GM18505 (cell line): ENCODE results near the gene PRKAG1.

Experiments
- ATAC-seq: cut with Tn5 transposase; IDR thresholded peaks from one replicate; pipeline ENCODE4 v1.9.1; 2021; ENCODE audit not compliant: unreplicated experiment
- POLR2A ChIP-seq: IDR thresholded peaks from 4 replicates; pipeline ENCODE4 v1.6.1; 2011; ENCODE audit warnings: borderline replicate concordance; ENCODE audit not compliant: insufficient read depth, insufficient read length; ENCODE audit errors: extremely low read depth

Gene PRKAG1

GRCh38 chr12:49041036-49041880 lies 22.7 kb upstream of the PRKAG1 start:
- no peak for ATAC-seq
- no peak for TF ChIP-seq POLR2A

GRCh38 chr12:49040364-49040855 lies 21.8 kb upstream of the PRKAG1 start:
- ATAC-seq: no peak

GRCh38 chr12:49039421-49040363 lies 21.1 kb upstream of the PRKAG1 start:
- ATAC-seq: no peak
- no peak for TF ChIP-seq POLR2A

More at GRCh38 chr12:49040364-49040855, 21.8 kb upstream of the PRKAG1 start:
- no peak for TF ChIP-seq POLR2A

GRCh38 chr12:49038291-49038955 lies 19.8 kb upstream of the PRKAG1 start:
- no peak for TF ChIP-seq POLR2A
- no peak for ATAC-seq

GRCh38 chr12:49037947-49038237 lies 19.3 kb upstream of the PRKAG1 start:
- no peak for ATAC-seq
- TF ChIP-seq POLR2A: no peak

- no peak for ATAC-seq
Observed at GRCh38 chr12:49037111-49037946, 18.8 kb upstream of the PRKAG1 start.

GRCh38 chr12:49036029-49036428 lies 17.5 kb upstream of the PRKAG1 start:
- ATAC-seq: no peak

More at GRCh38 chr12:49037111-49037946, 18.8 kb upstream of the PRKAG1 start:
- no peak for TF ChIP-seq POLR2A

GRCh38 chr12:49034286-49034622 lies 15.7 kb upstream of the PRKAG1 start:
- no peak for TF ChIP-seq POLR2A
- ATAC-seq: no peak

More at GRCh38 chr12:49036029-49036428, 17.5 kb upstream of the PRKAG1 start:
- TF ChIP-seq POLR2A: no peak

GRCh38 chr12:49033611-49034285 lies 15.2 kb upstream of the PRKAG1 start:
- ATAC-seq: no peak
- TF ChIP-seq POLR2A: peak; percentile 13

- no peak for TF ChIP-seq POLR2A
- no peak for ATAC-seq
Observed at GRCh38 chr12:49032679-49033447, 14.3 kb upstream of the PRKAG1 start.

- ATAC-seq: no peak
- no peak for TF ChIP-seq POLR2A
Observed at GRCh38 chr12:49032276-49032675, 13.7 kb upstream of the PRKAG1 start.
